HEK293 (cell line): ENCODE results near the gene CCDC32.

Source experiments
- OVOL3 ChIP-seq: fragments of 450-650 bp; formaldehyde crosslinking; IDR thresholded peaks from 2 replicates; pipeline ENCODE4 v1.5.1; 2016; ENCODE audit warnings: missing biosample characterization, missing genetic modification characterization
- ZBTB20 ChIP-seq: fragments of 450-650 bp; formaldehyde crosslinking; IDR thresholded peaks from 2 replicates; pipeline ENCODE4 v1.5.1; 2016; ENCODE audit warnings: missing biosample characterization, missing genetic modification characterization
- ZBTB21 ChIP-seq: fragments of 450-650 bp; formaldehyde crosslinking; IDR thresholded peaks from 2 replicates; pipeline ENCODE4 v1.5.1; 2017; ENCODE audit warnings: missing biosample characterization, missing genetic modification characterization
- ZBTB48 ChIP-seq: fragments of 450-650 bp; formaldehyde crosslinking; IDR thresholded peaks from 2 replicates; pipeline ENCODE4 v1.5.1; 2016; ENCODE audit warnings: missing biosample characterization, missing genetic modification characterization
- ZFHX2 ChIP-seq: fragments of 450-650 bp; formaldehyde crosslinking; conservative IDR thresholded peaks from 2 replicates; pipeline ENCODE4 v1.5.1; 2016; ENCODE audit warnings: missing biosample characterization, missing genetic modification characterization
- ZFP41 ChIP-seq: fragments of 450-650 bp; formaldehyde crosslinking; IDR thresholded peaks from 2 replicates; pipeline ENCODE4 v1.5.1; 2016; ENCODE audit warnings: missing biosample characterization, missing genetic modification characterization, borderline replicate concordance
- ZNF24 ChIP-seq: fragments of 450-650 bp; formaldehyde crosslinking; IDR thresholded peaks from 2 replicates; pipeline ENCODE4 v1.5.1; 2016; ENCODE audit warnings: missing biosample characterization, missing genetic modification characterization
- ZNF266 ChIP-seq: fragments of 450-650 bp; formaldehyde crosslinking; IDR thresholded peaks from 2 replicates; pipeline ENCODE4 v1.5.1; 2016; ENCODE audit warnings: missing biosample characterization, missing genetic modification characterization, low read depth
- ZNF394 ChIP-seq: fragments of 450-650 bp; formaldehyde crosslinking; IDR thresholded peaks from 2 replicates; pipeline ENCODE4 v1.5.1; 2016; ENCODE audit warnings: missing biosample characterization, missing genetic modification characterization, mild to moderate bottlenecking, moderate library complexity, borderline replicate concordance
- ZNF549 ChIP-seq: fragments of 450-650 bp; IDR thresholded peaks from 2 replicates; pipeline ENCODE4 v1.5.1; 2018; ENCODE audit warnings: missing biosample characterization, missing genetic modification characterization, mild to moderate bottlenecking, inconsistent platforms, moderate library complexity
- ZNF701 ChIP-seq: fragments of 450-650 bp; formaldehyde crosslinking; IDR thresholded peaks from 2 replicates; pipeline ENCODE4 v1.5.1; 2016; ENCODE audit warnings: missing biosample characterization, missing genetic modification characterization
- ZNF843 ChIP-seq: fragments of 450-650 bp; formaldehyde crosslinking; IDR thresholded peaks from 2 replicates; pipeline ENCODE4 v1.5.1; 2016; ENCODE audit warnings: missing biosample characterization, missing genetic modification characterization
- ZSCAN16 ChIP-seq: fragments of 450-650 bp; formaldehyde crosslinking; IDR thresholded peaks from 2 replicates; pipeline ENCODE4 v1.5.1; 2016; ENCODE audit warnings: missing biosample characterization, missing genetic modification characterization
- TF ChIP-seq, protein P1 (sequence below): fragments of 450-650 bp; formaldehyde crosslinking; IDR thresholded peaks from 2 replicates; pipeline ENCODE4 v1.5.1; 2016; ENCODE audit warnings: missing biosample characterization, missing genetic modification characterization

DNA sequence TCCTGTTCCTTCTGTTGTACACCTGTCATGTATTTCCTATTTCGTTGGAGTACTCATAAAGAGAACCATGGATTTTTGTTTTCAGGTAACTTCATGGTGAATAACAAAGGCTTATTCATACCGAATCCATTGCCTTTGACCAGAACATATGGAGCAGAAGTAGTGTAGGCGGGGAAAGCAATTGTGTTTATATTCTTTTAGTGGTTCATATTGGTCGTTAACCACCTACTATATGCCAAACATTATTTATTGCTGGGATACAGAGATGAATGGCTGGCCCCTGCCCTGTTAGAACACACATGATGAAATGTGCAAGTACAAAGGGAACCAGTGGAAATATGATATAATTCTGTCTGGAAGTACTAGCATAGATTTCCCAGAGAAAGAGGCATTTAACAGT is 14.1 kb upstream of the CCDC32 start:
- TF ChIP-seq ZBTB48 (no peak), ZBTB21 (no peak), ZBTB20 (tag by site-specific recombination) (no peak), ZNF701 (no peak), ZNF394 (tag by site-specific recombination) (no peak), OVOL3 (tag by site-specific recombination) (no peak), ZNF266 (no peak), ZNF843 (no peak), ZNF549 (no peak), ZFP41 (tag by site-specific recombination) (no peak), ZSCAN16 (tag by site-specific recombination) (no peak), ZFHX2 (tag by site-specific recombination) (peak; percentile 73), ZNF24 (no peak)
- TF ChIP-seq, protein P1, sequence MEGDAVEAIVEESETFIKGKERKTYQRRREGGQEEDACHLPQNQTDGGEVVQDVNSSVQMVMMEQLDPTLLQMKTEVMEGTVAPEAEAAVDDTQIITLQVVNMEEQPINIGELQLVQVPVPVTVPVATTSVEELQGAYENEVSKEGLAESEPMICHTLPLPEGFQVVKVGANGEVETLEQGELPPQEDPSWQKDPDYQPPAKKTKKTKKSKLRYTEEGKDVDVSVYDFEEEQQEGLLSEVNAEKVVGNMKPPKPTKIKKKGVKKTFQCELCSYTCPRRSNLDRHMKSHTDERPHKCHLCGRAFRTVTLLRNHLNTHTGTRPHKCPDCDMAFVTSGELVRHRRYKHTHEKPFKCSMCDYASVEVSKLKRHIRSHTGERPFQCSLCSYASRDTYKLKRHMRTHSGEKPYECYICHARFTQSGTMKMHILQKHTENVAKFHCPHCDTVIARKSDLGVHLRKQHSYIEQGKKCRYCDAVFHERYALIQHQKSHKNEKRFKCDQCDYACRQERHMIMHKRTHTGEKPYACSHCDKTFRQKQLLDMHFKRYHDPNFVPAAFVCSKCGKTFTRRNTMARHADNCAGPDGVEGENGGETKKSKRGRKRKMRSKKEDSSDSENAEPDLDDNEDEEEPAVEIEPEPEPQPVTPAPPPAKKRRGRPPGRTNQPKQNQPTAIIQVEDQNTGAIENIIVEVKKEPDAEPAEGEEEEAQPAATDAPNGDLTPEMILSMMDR (tag by site-specific recombination): no peak
